Renal pelvis (tissue), 4 donors: Measurements from ENCODE around the gene DNAH7. TPM values are rescaled to one million over a fixed set of nuclear protein-coding genes. Genes with fewer than 3 reads are reported as not detected.

ENCODE experiments used
- DNase-seq: peaks from one replicate; pipeline ENCODE4 v3.0.0-alpha.2; 2013
- polyA plus RNA-seq, 3 donors: library from polyadenylated mRNA; unstranded; fragments of 120-200 nt; gene quantifications; one replicate each; pipeline ENCODE4 v1.2.1, GENCODE V29; 2013; ENCODE audit not compliant: insufficient read length in 3 of 3

DNAH7 gene
- polyA plus RNA-seq, 3 donors: 6.1 to 14.0 (median 7.4) TPM

DNA sequence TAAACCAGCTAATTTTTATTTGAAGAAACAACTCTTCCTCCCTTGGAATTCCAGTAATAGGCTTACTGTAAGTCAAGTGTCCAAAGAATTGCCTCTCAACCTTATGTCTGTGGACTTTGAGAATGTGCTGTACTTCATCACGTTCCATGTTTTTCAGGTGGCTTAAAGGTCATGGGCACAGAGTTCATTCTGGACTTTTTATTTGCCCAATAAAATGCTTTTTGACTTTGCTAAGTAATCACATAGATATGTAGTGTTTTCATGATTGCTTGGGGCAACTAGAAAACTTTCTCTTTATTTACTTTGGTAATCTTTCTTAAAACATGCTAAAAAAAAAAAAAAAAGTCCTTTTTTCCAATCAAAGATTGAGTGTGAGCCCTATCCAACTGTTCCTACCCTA is 10.4 kb upstream of the DNAH7 start:
- no peak for DNase-seq

DNA sequence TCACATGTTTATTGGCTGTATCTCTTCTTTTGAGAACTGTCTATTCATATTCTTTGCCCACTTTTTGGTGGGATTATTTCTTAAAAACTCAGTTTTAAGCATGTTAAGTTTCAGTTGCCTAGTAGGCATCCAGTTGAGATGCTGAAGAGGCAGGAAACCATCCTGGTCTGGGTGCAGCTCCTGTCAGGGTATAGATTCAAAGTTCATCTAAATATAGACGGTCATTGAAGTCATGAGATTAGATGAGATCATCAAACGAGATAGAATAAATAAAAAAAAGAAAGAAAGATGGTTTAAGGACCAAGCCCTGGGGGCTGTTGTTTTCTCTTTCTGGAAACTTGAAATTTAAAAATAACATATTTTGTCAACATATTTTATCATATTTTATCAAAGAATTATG is 9.2 kb upstream of the DNAH7 start:
- no peak for DNase-seq

DNA sequence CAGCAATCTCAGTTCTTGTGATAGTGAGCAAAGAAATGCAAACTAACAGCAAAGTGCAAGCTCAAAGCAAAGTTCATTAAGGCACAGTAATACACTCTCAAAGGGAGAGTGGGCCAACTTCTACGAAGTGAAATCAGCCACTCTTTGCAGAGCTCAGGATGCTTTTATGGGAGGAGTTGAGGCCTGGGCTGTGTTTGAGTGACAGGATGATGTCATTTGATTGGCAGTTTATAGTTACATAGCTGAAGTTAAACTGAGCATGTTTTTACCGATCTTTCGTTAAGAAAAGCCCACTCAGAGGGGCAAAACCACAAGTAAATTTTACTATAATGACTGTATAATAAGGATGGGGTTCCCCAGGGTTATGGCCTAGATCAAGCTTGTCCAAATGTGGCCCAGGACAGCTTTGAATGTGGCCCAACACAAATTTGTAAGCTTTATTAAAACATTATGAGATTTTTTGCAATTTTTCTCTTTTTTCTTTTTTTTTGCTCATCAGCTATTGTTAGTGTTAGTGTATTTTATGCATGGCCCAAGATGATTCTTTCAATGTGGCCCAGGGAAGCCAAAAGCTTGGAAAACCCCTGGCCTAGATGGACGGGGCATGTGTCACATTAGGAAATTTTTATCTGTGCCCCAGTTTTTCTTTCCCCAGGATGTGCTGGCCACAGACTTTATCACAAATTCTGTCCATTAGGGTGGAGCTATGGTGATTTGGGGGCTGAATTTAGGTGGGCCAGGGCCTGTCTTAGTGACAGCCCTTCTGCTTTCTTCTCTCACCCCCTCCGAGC is 8.3 kb upstream of the DNAH7 start:
- DNase-seq: no peak

DNA sequence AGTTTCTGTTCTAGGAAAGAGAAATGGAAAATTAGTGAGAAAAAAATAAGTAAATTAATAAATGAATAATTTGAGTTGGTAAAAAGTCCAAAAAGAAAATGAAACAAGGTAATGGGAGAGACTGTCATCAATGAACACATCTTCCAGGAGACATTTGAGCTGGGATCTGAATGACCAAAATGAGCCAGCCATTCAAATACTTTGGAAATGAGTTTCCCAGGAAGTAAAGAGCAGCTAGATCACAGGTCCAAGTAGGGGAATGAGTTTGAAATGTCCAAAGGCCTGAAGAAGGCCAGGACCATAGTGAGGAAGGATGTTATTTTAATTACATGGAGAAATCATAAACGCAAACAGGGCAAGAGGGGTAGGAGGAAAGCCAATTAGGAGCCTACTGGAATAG is 6.6 kb upstream of the DNAH7 start:
- no peak for DNase-seq

DNA sequence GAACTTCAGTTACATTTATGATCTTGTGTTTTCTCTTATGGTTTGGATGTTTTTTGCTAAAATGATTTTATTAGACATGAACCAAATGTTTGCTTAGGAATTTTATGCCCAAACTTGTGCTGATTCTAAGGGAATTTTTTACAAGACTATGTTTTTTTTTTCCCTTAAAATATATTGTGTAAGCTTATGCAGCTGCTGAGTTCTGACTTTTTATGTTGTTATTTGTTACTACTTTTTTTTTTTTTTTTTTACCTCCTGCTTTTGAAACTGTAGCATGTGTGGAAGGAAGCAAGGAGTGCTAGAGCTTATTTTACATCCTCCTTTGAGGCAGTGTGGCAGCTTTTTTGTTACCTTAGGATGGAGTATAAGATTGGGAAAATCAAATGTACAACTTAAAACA is 6.0 kb upstream of the DNAH7 start:
- DNase-seq: no peak

DNA sequence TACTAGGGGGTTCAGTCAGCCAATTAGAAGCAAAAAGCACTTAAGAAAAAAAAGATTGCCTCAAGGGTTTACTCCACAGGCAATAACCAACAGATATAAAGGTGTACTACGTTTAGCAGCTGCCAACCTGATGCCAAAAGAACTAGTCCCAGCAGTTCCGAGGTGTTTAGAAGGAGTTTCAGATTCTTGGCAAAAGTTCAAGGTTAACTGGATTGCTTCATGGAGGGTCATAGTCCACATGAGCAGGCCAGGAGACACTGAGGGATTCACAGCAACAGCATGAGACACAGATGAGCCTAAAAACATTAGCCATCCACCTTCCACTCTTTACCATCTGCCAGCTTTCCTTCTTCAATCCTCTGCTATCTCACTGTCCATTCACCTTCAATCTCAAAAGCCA is 4.9 kb upstream of the DNAH7 start:
- no peak for DNase-seq

DNA sequence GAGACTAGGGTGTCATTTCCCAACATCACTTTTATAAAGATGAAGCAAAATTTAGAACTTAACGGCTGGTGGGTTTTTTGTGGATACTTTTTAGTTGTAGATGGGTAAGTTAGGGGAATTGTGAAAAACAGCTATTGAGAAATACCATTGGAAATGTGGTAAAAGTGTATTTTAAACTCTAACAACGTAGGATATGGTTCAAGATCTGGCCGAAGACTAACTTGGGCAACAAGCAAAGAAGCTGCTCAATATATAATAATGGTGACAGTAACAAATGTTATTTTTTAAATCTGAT is 1.6 kb downstream of the DNAH7 start:
- DNase-seq: no peak

DNA sequence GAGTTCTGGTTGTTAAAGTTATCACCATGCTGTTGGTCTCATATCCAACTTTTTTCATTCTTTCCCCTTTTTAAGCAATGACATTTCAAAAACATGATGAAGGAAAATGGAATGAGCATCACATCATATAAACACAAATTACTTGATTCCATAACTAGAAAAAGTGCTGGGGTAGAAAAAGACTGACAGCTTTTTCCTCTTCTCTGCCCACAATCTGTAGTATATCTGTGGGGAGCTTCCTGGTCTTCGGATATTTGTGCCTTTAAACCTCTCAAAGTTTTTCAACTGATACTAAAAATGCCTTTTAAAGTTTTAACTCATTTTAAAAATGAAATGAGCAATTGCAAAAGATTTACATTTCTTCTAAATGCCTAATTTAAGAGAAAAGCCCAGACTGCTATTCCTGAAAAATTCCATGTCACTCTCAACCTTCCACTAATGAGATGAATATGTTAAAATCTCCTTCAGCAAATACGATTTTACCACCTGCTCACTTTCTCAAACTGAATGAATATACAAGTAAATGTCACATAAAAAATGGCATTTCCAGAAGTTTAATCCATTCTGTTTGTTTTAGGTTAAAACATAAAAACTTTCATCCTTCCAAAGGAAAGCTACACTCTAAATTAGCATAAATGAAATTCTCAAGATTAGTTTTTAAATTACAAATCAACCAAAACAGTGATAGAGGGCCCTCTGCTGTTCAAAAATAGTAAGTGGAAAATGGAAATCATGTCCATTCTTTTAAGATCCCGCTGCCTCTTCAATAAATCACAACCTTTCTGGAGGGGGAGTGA is 2.1 kb downstream of the DNAH7 start:
- DNase-seq: peak; percentile 33

DNA sequence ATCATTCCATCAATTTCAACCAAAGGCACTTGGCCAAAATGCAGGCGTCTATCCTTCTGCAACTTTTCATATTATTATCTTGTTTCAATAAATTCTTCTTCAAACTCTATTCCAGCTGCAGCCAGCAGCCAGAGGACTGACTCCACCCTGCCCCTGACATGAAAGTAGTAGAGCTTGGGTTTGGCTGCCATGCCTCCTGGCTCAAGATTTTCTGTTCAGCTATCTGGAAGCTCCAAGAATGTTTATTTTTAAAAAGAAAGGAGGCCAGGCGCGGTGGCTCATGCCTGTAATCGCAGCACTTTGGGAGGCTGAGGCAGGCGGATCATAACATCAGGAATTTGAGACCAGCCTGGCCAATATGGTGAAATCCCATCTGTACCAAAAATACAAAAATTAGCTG is 4.9 kb downstream of the DNAH7 start:
- no peak for DNase-seq

DNA sequence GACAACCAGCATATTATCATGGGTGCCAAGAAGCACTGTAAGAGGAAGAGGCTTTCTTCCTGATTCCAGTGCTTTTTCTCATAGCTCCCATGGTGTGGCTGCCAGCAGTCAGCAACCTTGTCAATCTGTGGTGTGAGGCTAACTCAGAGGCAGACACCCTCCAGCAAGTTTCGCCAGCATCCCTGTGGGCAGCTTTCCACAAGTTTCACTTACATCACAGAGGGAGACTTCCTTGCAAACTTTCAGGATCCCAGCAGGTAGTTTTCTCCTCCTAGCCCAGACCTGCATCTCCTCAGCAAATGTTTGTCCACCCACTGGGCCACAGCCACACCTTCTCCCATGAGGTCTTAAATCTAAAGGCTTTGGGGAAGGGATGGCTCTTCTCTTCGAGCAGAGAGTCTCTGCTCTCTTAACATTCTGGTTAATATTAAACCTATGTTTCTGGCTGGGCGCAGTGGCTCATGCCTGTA is 9.1 kb downstream of the DNAH7 start:
- DNase-seq: no peak

DNA sequence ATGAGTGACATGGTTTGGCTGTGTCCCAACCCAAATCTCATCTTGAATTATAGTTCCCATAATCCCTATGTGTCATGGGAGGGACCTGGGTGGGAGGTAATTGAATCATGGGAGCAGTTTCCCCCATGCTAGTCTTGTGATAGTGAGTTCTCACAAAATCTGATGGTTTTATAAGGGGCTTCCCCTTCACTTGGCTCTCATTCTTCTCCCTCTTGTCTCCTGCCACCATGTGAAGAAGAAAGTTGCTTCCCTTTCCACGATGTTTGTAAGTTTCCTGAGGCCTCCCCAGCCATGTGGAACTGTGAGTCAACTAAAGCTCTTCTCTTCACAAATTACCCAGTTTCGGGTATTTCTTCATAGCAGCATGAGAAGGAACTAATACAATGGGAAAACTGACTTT is 14.0 kb downstream of the DNAH7 start:
- no peak for DNase-seq

DNA sequence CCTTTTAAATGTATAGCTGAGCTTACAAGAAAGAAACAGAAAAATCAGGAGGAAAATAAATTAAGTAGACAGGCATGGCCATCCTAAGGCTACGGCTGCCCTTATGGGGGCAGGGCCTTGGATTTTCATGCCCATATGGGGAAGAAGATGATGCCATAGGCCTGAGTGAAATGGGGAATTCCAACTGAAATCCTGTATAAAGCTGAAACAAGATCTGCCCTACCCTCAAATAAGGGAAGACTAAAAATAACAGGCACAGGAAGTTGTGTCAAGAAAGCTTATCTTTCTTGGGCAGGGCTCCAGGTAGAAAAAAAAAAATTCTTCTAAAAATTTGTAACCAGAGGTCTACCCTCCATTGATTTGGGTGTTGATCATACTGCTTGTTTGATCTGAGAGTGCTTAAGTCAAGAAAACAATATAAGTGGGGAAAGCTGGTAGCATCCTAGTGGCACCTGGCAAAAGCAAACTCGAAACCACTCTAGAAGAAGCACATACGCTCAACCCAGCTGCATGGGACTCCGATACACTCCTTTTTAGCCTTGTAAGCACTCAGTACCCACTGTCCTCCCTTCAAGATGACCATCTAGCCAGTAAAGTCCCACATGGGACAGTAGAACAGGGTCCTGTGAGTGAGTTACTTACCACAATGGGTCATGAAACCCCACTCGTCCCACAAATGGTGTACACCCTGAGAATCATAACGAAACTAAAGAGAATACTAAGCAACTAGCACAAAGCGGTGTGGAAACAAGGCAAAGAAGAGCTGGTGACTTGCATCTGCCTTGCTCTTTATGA is 22.3 kb downstream of the DNAH7 start:
- no peak for DNase-seq

DNA sequence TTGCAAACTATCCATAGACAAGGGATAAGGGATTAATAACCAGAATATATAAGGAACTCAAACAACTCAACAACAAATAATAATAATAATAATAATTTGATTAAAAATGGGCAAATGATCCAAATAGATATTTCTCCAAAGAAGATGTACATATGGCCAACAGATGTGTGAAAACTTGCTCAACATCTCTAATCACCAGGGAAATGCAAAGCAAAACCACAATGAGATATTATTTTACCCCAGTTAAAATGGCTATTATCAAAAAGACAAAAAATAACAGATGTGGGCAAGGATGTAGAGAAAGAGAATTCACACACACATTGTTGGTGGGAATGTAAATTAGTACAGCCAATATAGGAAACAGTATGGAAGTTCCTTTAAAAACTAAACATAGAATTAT is 26.9 kb downstream of the DNAH7 start:
- no peak for DNase-seq

DNA sequence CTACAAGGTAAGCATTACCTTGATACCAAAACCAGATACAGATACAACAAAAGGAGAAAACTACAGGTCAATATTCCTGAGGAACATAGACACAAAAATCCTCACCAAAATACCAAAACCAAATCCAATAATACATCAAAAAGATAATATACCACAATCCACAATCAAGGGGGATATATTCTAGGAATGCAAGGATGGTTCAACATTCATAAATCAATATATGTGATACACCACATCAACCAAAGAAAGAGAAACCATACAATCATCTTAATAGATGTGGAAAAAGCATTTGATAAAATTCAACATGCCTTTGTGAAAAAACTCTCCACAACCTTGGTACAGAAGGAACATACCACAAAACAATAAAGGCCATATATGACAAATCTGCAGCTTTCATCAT is 28.4 kb downstream of the DNAH7 start:
- no peak for DNase-seq

DNA sequence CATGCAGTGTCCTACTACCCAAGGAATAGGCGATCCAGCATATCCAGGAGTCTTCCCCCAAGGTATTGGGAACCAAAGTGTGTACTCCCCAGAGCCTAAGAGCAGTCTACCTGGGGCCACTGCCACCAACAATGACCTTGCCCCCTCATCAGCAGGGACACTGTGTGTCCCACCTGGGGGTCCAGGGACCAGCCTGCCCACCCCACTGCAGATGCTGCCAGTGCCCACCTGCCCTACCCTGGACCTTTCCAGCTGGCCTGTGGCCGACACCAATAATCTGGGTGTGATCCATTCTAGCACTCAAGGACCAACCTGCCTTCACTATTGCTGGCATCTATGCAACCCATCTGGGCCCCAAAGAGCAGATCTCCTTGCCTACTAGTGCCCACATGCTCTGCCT is 32.2 kb downstream of the DNAH7 start:
- no peak for DNase-seq

DNA sequence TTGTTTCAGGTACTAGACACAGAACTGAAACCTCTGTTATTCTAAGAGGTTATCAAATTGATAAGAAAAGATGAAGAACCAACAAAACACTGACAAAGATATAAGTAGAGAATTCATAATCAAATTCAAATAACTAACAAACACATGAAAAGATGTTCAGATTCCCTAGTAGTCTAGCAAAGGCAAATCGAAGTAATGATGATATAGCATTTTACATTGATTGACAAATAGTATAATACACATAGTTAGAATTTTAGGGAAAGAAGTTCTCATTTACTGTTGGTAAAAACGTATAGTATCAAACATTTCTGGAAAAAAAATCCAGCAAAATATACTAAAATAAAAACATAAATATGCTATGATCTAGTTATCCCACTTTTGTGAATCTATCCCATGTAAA is 50.6 kb downstream of the DNAH7 start:
- DNase-seq: no peak

DNA sequence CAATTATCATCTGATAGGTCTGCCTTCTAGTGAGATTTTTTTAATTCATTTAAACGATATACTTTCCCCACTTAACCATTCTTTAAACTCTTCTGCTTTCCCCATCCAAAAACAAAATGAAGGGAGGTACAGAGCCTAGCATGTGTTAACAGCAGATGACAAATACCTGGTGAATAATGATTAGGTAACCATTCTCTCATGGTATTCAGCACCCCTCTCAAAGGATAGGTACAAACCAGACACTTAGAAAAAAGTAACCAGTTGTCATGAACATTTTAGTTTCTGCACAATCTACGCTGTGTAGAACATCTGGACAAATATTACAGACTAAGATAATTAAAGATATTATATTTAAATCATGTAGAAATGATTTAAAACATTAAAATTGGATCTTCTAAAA is 56.3 kb downstream of the DNAH7 start:
- DNase-seq: no peak

DNA sequence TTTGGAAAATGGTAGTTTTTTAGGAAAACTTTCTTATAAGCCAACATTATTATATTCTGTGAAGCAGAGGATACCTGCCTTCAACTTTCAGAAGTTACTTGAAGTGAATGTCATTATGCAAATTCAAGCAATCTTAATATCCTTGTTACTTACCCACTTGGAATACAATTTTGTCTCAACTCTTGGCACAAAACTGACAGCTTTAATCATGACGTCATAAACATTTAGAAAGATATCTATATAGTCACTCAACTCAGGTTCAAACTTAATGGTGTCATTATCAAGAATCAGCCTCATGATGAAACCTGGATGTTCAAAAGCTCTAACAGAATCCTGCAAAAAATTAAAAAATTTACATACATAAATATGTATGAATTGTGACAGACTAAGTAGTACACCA is 68.1 kb downstream of the DNAH7 start:
- DNase-seq: no peak

DNA sequence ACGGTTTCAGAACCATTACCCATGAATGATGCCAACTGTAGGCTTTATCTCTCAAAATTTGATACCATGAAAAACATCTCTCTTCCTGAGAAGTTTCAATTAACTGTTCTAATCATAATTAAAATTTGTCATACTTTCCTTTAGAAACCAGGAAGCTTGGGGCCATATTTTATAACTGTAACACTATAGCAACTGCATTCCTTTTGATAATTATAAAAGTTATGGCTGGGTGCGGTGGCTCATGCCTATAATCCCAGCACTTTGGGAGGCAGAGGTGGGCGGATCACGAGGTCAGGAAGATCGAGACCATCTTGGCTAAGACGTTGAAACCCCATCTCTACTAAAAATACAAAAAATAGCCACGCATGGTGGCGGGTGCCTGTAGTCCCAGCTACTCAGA is 70.6 kb downstream of the DNAH7 start:
- no peak for DNase-seq

DNA sequence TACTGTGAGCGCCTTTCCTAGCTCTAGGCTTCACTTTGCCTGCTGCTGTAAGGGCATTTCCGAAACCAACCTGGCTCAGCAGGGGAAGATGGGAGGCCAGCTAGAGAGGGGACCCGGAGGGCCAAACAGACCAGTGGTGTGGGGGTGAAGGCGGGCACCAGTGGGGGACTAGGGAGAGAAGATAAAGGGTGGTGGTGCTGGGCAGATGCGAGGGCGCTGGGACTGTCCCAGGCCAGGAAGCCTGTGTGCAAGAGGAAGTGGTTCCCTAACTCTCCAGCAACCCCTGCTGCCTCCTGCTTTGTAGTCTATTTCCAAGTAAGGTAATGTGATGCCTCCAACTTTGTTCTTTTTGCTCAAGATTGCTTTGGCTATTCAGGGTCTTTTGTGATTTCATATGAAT is 73.1 kb downstream of the DNAH7 start:
- DNase-seq: no peak

DNA sequence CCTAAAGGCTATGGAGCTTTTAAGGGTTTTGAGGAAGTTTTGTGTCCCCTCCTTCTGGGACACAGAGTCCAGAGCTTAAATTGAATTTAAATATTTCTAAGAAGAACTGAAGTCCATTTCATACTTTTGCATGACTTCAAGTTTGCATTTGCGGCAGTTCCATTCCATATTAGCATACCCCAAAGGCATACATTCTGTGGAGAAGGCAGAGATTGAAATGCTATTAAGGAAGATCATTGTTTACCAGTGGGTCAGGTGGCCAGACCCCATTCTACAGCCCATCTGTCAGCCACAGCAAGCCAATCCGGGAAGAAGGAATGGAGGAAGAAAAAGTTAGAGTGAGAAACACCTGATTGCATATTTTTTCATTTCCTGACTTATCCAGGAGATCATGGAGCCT is 75.0 kb downstream of the DNAH7 start:
- DNase-seq: no peak

DNA sequence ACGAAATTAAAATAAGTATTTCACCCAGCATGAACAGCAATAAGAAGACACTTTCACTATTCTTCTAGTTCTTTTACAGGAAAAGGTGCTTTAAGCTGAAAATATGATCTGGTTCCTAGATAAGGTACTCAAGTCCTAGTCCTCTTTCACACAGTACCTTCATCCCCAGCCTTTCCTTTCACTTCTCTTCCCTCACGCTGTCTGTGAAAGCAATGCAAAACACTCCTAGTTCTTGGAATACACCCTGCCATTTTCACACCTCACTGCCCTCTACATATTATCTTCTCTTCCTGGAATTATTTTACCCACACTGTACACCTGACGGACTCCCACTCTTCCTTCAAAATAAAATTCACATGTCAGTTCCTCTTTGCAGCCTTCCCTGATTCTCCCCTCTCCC is 82.9 kb downstream of the DNAH7 start:
- DNase-seq: peak; percentile 3
